Right lobe of liver (tissue), 4 donors: Measurements from ENCODE around the gene HDHD3.

Experiments
- CTCF ChIP-seq, 4 donors: fragments of 200-600 bp in 3 of 4; fragments of 450-650 bp in 1 of 4; IDR thresholded peaks; one replicate each; pipeline versions ENCODE4 v1.5.1 to v1.8.0; 2016 to 2022; ENCODE audit warnings: antibody characterized with exemption in 4 of 4, mild to moderate bottlenecking in 2 of 4
- POLR2A ChIP-seq: fragments of 450-650 bp; IDR thresholded peaks from one replicate; pipeline ENCODE4 v1.6.1; 2017; ENCODE audit warnings: antibody characterized with exemption, mild to moderate bottlenecking
- donor health status: DM: no; HTN: no; CAD: no.
- donor health status: DM: no; HTN: no; CAD: no.
- donor health status: DM: no; HTN: yes; CAD: no.

- TF ChIP-seq CTCF (IDR thresholded peaks at IDR 0.05) (no peak), POLR2A (no peak)
Measured at GRCh38 chr9:113349445-113350094, 27.2 kb downstream of the HDHD3 start, which contains the start of gene BSPRY.
